AG09319 (cell line): ENCODE measurements around the gene HGD.
"Not testable (repeated sequence)": the region's sequence is repeated elsewhere in the genome, so short reads cannot be mapped to it uniquely, and the experiment has no call there.

Experiments
- DNase-seq: peaks from one replicate; pipeline ENCODE4 v3.0.0-alpha.2; 2010; ENCODE audit warnings: low read depth; ENCODE audit errors: extremely low read depth
- CTCF ChIP-seq: IDR thresholded peaks from 2 replicates; pipeline ENCODE4 v1.5.1; 2011; ENCODE audit warnings: low read depth, mild to moderate bottlenecking, inconsistent platforms, low read length, moderate library complexity

The HGD gene

GRCh38 chr3:120678331-120678947 is 3.6 kb downstream of the HGD start:
- no peak for TF ChIP-seq CTCF
- peak; percentile 22 for DNase-seq

GRCh38 chr3:120677193-120677592 is 4.8 kb downstream of the HGD start:
- not testable (repeated sequence) for DNase-seq

- TF ChIP-seq CTCF = no peak
- no peak for DNase-seq
Observed at GRCh38 chr3:120673116-120673515, 8.9 kb downstream of the HGD start.

- no peak for DNase-seq
- no peak for TF ChIP-seq CTCF
Observed at GRCh38 chr3:120670576-120670975, 11.5 kb downstream of the HGD start.

GRCh38 chr3:120664926-120665325 is 17.1 kb downstream of the HGD start:
- TF ChIP-seq CTCF = no peak
- no peak for DNase-seq

GRCh38 chr3:120661945-120662344 is 20.1 kb downstream of the HGD start:
- TF ChIP-seq CTCF = no peak

GRCh38 chr3:120661106-120661905 is 20.7 kb downstream of the HGD start:
- TF ChIP-seq CTCF = no peak
- no peak for DNase-seq

More at GRCh38 chr3:120661945-120662344, 20.1 kb downstream of the HGD start:
- no peak for DNase-seq
